Measurements from ENCODE around the gene SLC6A20.

GRCh38 chr3:45838466-45838865 lies 42.1 kb upstream of the SLC6A20 start:
- TF ChIP-seq POLR2A (IDR thresholded peaks at IDR 0.05; ENCODE audit: low read length), result no peak
- TF ChIP-seq GATA1 (IDR thresholded peaks at IDR 0.05; ENCODE audit: low read depth, low read length), result no peak
